ENCODE measurements around the gene HUS1. TPM values are rescaled to one million over a fixed set of nuclear protein-coding genes. Genes with fewer than 3 reads are reported as not detected.
"Not testable (repeated sequence)": the region's sequence is repeated elsewhere in the genome, so short reads cannot be mapped to it uniquely, and the experiment has no call there.

HUS1 gene
- total and polyA plus RNA-seq, 2 experiments from 2014 or later, result 16.1 to 27.7 TPM

DNA sequence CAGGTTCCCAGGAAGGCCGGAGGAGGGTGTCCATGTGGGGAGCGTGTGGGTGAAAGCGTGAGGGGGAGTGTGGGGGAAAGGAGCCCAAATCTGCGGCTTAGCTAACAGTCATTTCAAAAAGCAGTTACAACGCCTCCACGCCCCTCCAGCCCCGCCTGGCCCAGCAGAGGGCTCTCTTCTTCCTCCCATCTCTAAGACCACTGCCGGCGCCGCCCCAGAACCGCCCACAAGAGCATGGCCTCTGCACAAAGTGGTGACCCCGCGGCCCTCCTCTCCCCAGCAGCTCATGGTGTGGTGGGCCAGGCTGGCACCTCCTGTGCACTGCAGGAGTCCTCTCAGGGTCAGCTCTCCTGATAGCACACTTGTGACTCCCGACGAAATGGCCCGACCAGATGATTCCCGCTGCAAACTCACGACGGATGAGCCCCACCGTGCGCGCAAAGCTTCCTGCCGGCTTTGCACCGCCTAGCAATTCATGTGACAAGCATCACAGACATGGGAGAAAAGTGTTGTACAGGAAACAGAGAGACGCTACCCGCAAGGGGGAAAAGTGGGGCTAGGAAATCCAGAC lies 12.4 kb upstream of the HUS1 start:
- 6% methylated on average over 24 of the region's 26 CpGs for WGBS (ENCODE audit: low lambda C conversion rate, missing lambda C conversion rate)
- H2AFZ ChIP-seq, result peak overlapping the region; percentile 83
- no peaks in the 10 kb centered on the region for H3K79me2 ChIP-seq
- peak overlapping the region; percentile 85 for H3K4me2 ChIP-seq
- no peaks in the 10 kb centered on the region for H3K36me3 ChIP-seq (replicated peaks; ENCODE audit: insufficient read depth, low read depth)
- no peaks in the 10 kb centered on the region for H3K9me3 ChIP-seq (ENCODE audit: low read depth)
- H3K4me1 ChIP-seq (ENCODE audit: insufficient read depth), result peaks cover 7% of the 10 kb centered on the region
- H3K27me3 ChIP-seq, result no peaks in the 10 kb centered on the region
- H4K20me1 ChIP-seq (ENCODE audit: insufficient read depth, poor library complexity, severe bottlenecking), result no peaks in the 10 kb centered on the region
- TF ChIP-seq, protein P1, sequence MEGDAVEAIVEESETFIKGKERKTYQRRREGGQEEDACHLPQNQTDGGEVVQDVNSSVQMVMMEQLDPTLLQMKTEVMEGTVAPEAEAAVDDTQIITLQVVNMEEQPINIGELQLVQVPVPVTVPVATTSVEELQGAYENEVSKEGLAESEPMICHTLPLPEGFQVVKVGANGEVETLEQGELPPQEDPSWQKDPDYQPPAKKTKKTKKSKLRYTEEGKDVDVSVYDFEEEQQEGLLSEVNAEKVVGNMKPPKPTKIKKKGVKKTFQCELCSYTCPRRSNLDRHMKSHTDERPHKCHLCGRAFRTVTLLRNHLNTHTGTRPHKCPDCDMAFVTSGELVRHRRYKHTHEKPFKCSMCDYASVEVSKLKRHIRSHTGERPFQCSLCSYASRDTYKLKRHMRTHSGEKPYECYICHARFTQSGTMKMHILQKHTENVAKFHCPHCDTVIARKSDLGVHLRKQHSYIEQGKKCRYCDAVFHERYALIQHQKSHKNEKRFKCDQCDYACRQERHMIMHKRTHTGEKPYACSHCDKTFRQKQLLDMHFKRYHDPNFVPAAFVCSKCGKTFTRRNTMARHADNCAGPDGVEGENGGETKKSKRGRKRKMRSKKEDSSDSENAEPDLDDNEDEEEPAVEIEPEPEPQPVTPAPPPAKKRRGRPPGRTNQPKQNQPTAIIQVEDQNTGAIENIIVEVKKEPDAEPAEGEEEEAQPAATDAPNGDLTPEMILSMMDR (IDR thresholded peaks at IDR 0.05; ENCODE audit: poor library complexity), result peak; percentile 72
- TF ChIP-seq EZH2 (IDR thresholded peaks at IDR 0.05; ENCODE audit: borderline replicate concordance), result no peak
- H3K9me2 ChIP-seq (replicated peaks; ENCODE audit: insufficient read depth), result no peaks in the 10 kb centered on the region
- peak; percentile 87 for DNase-seq (ENCODE audit: low spot score)
- H3K4me3 ChIP-seq, result peak overlapping the region; percentile 56
- H3K27ac ChIP-seq, result peak overlapping the region; percentile 93

DNA sequence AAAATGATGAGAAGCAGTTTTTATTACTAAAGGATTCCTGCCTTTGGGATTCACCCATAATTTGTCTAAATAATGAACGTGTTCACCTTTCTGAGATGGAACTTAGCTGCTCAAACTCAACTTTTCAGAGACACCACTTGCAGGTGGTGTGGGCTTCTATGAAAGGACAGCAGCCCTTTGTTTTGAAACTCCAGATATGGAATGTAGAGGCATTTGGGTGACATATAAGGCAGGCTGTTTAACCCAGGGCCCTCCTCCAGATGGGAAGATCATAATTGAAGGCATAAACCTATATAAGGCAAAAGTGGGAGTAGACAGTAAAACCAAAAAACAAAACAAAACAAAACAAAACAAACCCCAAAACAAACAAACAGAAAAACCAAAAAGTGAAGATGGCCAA lies 11.9 kb upstream of the HUS1 start:
- peak overlapping the region; percentile 83 for H2AFZ ChIP-seq
- WGBS (ENCODE audit: low lambda C conversion rate, missing lambda C conversion rate), result 88% methylated on average over 1 of the region's 1 CpG
- no peaks in the 10 kb centered on the region for H4K20me1 ChIP-seq (ENCODE audit: insufficient read depth, poor library complexity, severe bottlenecking)
- no peak for DNase-seq (ENCODE audit: low spot score)
- no peaks in the 10 kb centered on the region for H3K27me3 ChIP-seq
- no peaks in the 10 kb centered on the region for H3K36me3 ChIP-seq (replicated peaks; ENCODE audit: insufficient read depth, low read depth)
- peak overlapping the region; percentile 85 for H3K4me2 ChIP-seq
- no peaks in the 10 kb centered on the region for H3K79me2 ChIP-seq
- H3K9me2 ChIP-seq (replicated peaks; ENCODE audit: insufficient read depth), result no peaks in the 10 kb centered on the region
- no peak overlapping the region for H3K4me3 ChIP-seq
- TF ChIP-seq EZH2 (IDR thresholded peaks at IDR 0.05; ENCODE audit: borderline replicate concordance) (no peak), EZH2phosphoT487 (IDR thresholded peaks at IDR 0.05; ENCODE audit: low read depth, severe bottlenecking, unreplicated experiment) (no peak)
- TF ChIP-seq, protein P1 (IDR thresholded peaks at IDR 0.05; ENCODE audit: poor library complexity), result no peak
- H3K4me1 ChIP-seq (ENCODE audit: insufficient read depth), result peaks cover 7% of the 10 kb centered on the region
- no peaks in the 10 kb centered on the region for H3K9me3 ChIP-seq (ENCODE audit: low read depth)
- peak overlapping the region; percentile 93 for H3K27ac ChIP-seq

DNA sequence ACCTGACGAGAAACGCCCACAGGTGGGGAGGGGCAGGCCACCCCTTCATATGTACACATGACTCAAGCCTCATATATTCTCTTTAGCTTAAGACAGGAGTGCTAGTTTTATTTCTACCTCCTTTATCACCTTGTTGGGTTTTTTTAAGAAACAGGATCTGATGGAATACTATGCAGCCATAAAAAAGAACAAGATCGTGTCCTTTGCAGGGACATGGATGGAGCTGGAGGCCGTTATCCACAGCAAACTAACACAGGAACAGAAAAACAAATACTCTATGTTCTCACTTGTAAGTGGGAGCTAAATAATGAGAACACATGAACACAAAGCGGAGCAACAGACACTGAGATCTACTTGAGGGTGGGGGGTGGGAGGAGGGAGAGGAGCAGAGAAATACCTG lies 11.2 kb upstream of the HUS1 start:
- Histone ChIP-seq H3K79me2 (no peaks in the 10 kb centered on the region), H3K27ac (peak overlapping the region; percentile 93), H2AFZ (no peak overlapping the region), H3K9me3 (ENCODE audit: low read depth) (no peaks in the 10 kb centered on the region), H4K20me1 (ENCODE audit: insufficient read depth, poor library complexity, severe bottlenecking) (no peaks in the 10 kb centered on the region), H3K9me2 (replicated peaks; ENCODE audit: insufficient read depth) (no peaks in the 10 kb centered on the region), H3K27me3 (no peaks in the 10 kb centered on the region), H3K4me1 (ENCODE audit: insufficient read depth) (peaks cover 7% of the 10 kb centered on the region), H3K36me3 (replicated peaks; ENCODE audit: insufficient read depth, low read depth) (no peaks in the 10 kb centered on the region), H3K4me3 (no peak overlapping the region), H3K4me2 (no peak overlapping the region)
- no peak for TF ChIP-seq EZH2 (IDR thresholded peaks at IDR 0.05; ENCODE audit: borderline replicate concordance)
- no peak for TF ChIP-seq EZH2phosphoT487 (IDR thresholded peaks at IDR 0.05; ENCODE audit: low read depth, severe bottlenecking, unreplicated experiment)
- TF ChIP-seq, protein P1 (IDR thresholded peaks at IDR 0.05; ENCODE audit: poor library complexity), result no peak
- 88% methylated on average over 5 of the region's 5 CpGs for WGBS (ENCODE audit: low lambda C conversion rate, missing lambda C conversion rate)
- DNase-seq (ENCODE audit: low spot score), result no peak

DNA sequence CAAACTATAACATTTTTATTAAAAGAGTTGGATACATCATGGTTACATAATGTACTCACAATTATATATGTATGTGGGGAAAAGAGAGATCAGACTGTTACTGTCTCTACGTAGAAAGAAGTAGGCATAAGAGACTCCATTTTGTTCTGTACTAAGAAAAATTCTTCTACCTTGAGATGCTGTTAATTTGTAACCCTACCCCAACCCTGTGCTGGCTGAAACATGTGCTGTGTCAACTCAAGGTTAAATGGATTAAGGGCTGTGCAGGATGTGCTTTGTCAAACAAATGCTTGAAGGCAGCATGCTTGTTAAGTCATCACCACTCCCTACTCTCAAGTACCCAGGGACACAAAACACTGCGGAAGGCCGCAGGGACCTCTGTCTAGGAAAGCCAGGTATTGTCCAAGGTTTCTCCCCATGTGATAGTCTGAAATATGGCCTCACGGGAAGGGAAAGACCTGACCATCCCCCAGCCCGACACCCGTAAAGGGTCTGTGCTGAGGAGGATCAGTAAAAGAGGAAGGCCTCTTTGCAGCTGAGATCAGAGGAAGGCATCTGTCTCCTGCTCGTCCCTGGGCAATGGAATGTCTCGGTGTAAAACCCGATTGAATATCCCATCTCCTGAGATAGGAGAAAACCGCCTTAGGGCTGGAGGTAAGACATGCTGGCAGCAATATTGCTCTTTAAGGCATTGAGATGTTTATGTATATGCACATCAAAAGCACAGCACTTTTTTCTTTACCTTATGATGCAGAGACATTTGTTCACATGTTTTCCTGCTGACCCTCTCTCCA lies 10.4 kb upstream of the HUS1 start:
- H2AFZ ChIP-seq, result peak overlapping the region; percentile 34
- H3K79me2 ChIP-seq; H3K9me2 ChIP-seq (replicated peaks; ENCODE audit: insufficient read depth); H3K4me3 ChIP-seq; H3K36me3 ChIP-seq (replicated peaks; ENCODE audit: insufficient read depth, low read depth); H3K27me3 ChIP-seq; H3K9me3 ChIP-seq (ENCODE audit: low read depth); H4K20me1 ChIP-seq (ENCODE audit: insufficient read depth, poor library complexity, severe bottlenecking); H3K4me1 ChIP-seq (ENCODE audit: insufficient read depth); H3K4me2 ChIP-seq: not testable (repeated sequence)
- WGBS (ENCODE audit: low lambda C conversion rate, missing lambda C conversion rate), result 28% methylated on average over 10 of the region's 10 CpGs
- H3K27ac ChIP-seq, result peak overlapping the region; percentile 93
- peak; percentile 58 for DNase-seq (ENCODE audit: low spot score)

All from hepatocyte (in vitro differentiated cells).